IMR-90 (cell line): ENCODE results near the gene DSE. TPM values are rescaled to one million over a fixed set of nuclear protein-coding genes. Genes with fewer than 3 reads are reported as not detected.

Experiments
- ATAC-seq: fragments of 200-7000 bp; cut with Tn5 transposase; 2 replicates; pipeline ENCODE4 v1.9.1; 2020; ENCODE audit warnings: low read depth, mild to moderate bottlenecking, moderate library complexity
- BruUV-seq: library from RNA; stranded (reverse); fragments of 400-500 nt; replicated peaks from 2 replicates; lab custom pipeline; 2021; lab: Mats Ljungman, UMichigan
- CTCF ChIA-PET: fragments of 300-600 bp; formaldehyde crosslinking; extraction: SDS; loops from one replicate; lab custom pipeline; 2021; ENCODE audit warnings: antibody characterized with exemption; lab: Yijun Ruan, JAX
- POLR2A ChIA-PET: fragments of 300-600 bp; sonication (Branson Sonifier 250); formaldehyde crosslinking; loops from one replicate; lab custom pipeline; 2022; ENCODE audit warnings: antibody characterized with exemption; ENCODE audit not compliant: unreplicated experiment; lab: Charles Lee
- DNase-seq: peaks from one replicate; pipeline ENCODE4 v3.0.0; 2013
- H2AFZ ChIP-seq: replicated peaks from 2 replicates; pipeline ENCODE3; 2013; ENCODE audit warnings: low read length, mild to moderate bottlenecking; ENCODE audit not compliant: poor library complexity
- H2AK5ac ChIP-seq: 2 replicates; pipeline ENCODE4 v1.6.1; 2013; ENCODE audit warnings: low read depth, low read length, inconsistent platforms
- H2AK9ac ChIP-seq: replicated peaks from 2 replicates; pipeline ENCODE3; 2013; ENCODE audit warnings: mild to moderate bottlenecking, low read depth, low read length, moderate library complexity; ENCODE audit not compliant: poor library complexity
- H2BK120ac ChIP-seq: 2 replicates; pipeline ENCODE4 v1.6.1; 2013; ENCODE audit warnings: low read depth, low read length, inconsistent platforms
- H2BK15ac ChIP-seq: 3 replicates; pipeline ENCODE4 v1.6.1; 2013; ENCODE audit warnings: low read depth, low read length, inconsistent platforms
- H2BK20ac ChIP-seq: 2 replicates; pipeline ENCODE4 v1.6.1; 2013; ENCODE audit warnings: low read depth, mild to moderate bottlenecking, inconsistent platforms, low read length, moderate library complexity
- H2BK5ac ChIP-seq: 2 replicates; pipeline ENCODE4 v1.6.1; 2013; ENCODE audit warnings: mild to moderate bottlenecking, low read depth, low read length, inconsistent platforms; ENCODE audit not compliant: poor library complexity, severe bottlenecking
- H3K14ac ChIP-seq: replicated peaks from 2 replicates; pipeline ENCODE4 v1.6.1; 2013; ENCODE audit warnings: low read depth, low read length, inconsistent platforms
- H3K18ac ChIP-seq: 2 replicates; pipeline ENCODE4 v1.6.1; 2013; ENCODE audit warnings: low read depth, low read length, control low read depth
- H3K23ac ChIP-seq: 2 replicates; pipeline ENCODE4 v1.6.1; 2013; ENCODE audit warnings: low read depth, low read length, inconsistent platforms
- H3K27ac ChIP-seq: 2 replicates; pipeline ENCODE4 v1.5.1; 2013; ENCODE audit warnings: mild to moderate bottlenecking, control low read depth, low read length; ENCODE audit not compliant: insufficient read depth
- H3K27me3 ChIP-seq: 2 replicates; pipeline ENCODE4 v1.6.1; 2013; ENCODE audit warnings: low read length; ENCODE audit not compliant: control insufficient read depth, insufficient read depth
- H3K36me3 ChIP-seq: 2 replicates; pipeline ENCODE4 v1.6.1; 2013; ENCODE audit warnings: low read length, mixed read lengths; ENCODE audit not compliant: control insufficient read depth, insufficient read depth
- H3K4ac ChIP-seq: 2 replicates; pipeline ENCODE4 v1.6.1; 2013; ENCODE audit warnings: low read depth, low read length, inconsistent platforms
- H3K4me1 ChIP-seq: 2 replicates; pipeline ENCODE4 v1.6.1; 2013; ENCODE audit warnings: low read length, mixed read lengths; ENCODE audit not compliant: control insufficient read depth, insufficient read depth
- H3K4me2 ChIP-seq: 2 replicates; pipeline ENCODE4 v1.6.1; 2013; ENCODE audit warnings: low read depth, mild to moderate bottlenecking, control low read depth, low read length, moderate library complexity
- H3K4me3 ChIP-seq: 2 replicates; pipeline ENCODE4 v1.5.1; 2013; ENCODE audit warnings: low read depth, mild to moderate bottlenecking, control low read depth, low read length, moderate library complexity; ENCODE audit not compliant: insufficient read depth
- H3K56ac ChIP-seq: 2 replicates; pipeline ENCODE4 v1.6.1; 2013; ENCODE audit warnings: low read length, inconsistent platforms; ENCODE audit not compliant: insufficient read depth; ENCODE audit errors: extremely low read depth
- H3K79me1 ChIP-seq, 2 experiments: 2 replicates each; pipeline ENCODE4 v1.6.1; 2013; ENCODE audit warnings: low read length in 2 of 2, inconsistent platforms in 1 of 2, low read depth in 1 of 2
- H3K9ac ChIP-seq: 2 replicates; pipeline ENCODE4 v1.6.1; 2013; ENCODE audit warnings: low read depth, low read length, control low read depth
- H3K9me1 ChIP-seq: 2 replicates; pipeline ENCODE4 v1.6.1; 2013; ENCODE audit warnings: low read length, inconsistent platforms; ENCODE audit not compliant: insufficient read depth
- H3K9me3 ChIP-seq: 2 replicates; pipeline ENCODE4 v1.6.1; 2013; ENCODE audit warnings: low read length; ENCODE audit not compliant: control insufficient read depth, insufficient read depth
- H4K20me1 ChIP-seq: 2 replicates; pipeline ENCODE4 v1.6.1; 2013; ENCODE audit warnings: low read length, inconsistent platforms; ENCODE audit not compliant: insufficient read depth
- H4K5ac ChIP-seq: 2 replicates; pipeline ENCODE4 v1.6.1; 2013; ENCODE audit warnings: mild to moderate bottlenecking, low read depth, low read length, control low read depth
- H4K8ac ChIP-seq, 2 experiments: 2 replicates each; pipeline ENCODE4 v1.6.1; 2013; ENCODE audit warnings: low read depth in 2 of 2, low read length in 2 of 2, control low read depth in 1 of 2, inconsistent platforms in 1 of 2
- H4K91ac ChIP-seq: 2 replicates; pipeline ENCODE4 v1.6.1; 2013; ENCODE audit warnings: low read depth, low read length, inconsistent platforms; ENCODE audit not compliant: insufficient read depth
- BHLHE40 ChIP-seq: fragments of 150-350 bp; IDR thresholded peaks from 2 replicates; pipeline ENCODE4 v1.6.1; 2016; ENCODE audit warnings: mild to moderate bottlenecking, low read depth, low read length
- CEBPB ChIP-seq: IDR thresholded peaks from 2 replicates; pipeline ENCODE4 v1.6.1; 2012; ENCODE audit warnings: low read depth, low read length, improper control_type of control experiment
- CHD1 ChIP-seq: IDR thresholded peaks from 2 replicates; pipeline ENCODE4 v1.6.1; 2012; ENCODE audit warnings: low read depth, low read length, improper control_type of control experiment
- FOS ChIP-seq: fragments of 150-350 bp; IDR thresholded peaks from 2 replicates; pipeline ENCODE4 v1.6.1; 2016; ENCODE audit warnings: low read depth, low read length
- MAFK ChIP-seq: IDR thresholded peaks from 2 replicates; pipeline ENCODE4 v1.6.1; 2012; ENCODE audit warnings: low read depth, low read length, improper control_type of control experiment
- MAZ ChIP-seq: IDR thresholded peaks from 2 replicates; pipeline ENCODE4 v1.6.1; 2012; ENCODE audit warnings: low read depth, mild to moderate bottlenecking, low read length, improper control_type of control experiment, moderate library complexity, borderline replicate concordance
- MXI1 ChIP-seq: IDR thresholded peaks from 2 replicates; pipeline ENCODE4 v1.6.1; 2012; ENCODE audit warnings: low read depth, mild to moderate bottlenecking, low read length, moderate library complexity, borderline replicate concordance
- NFE2L2 ChIP-seq: fragments of 150-350 bp; IDR thresholded peaks from 2 replicates; pipeline ENCODE4 v1.6.1; 2016; ENCODE audit warnings: low read depth, mild to moderate bottlenecking, low read length
- POLR2A ChIP-seq: IDR thresholded peaks from 2 replicates; pipeline ENCODE4 v1.6.1; 2012; ENCODE audit warnings: mild to moderate bottlenecking, low read depth, low read length
- RAD21 ChIP-seq: IDR thresholded peaks from 2 replicates; pipeline ENCODE4 v1.6.1; 2012; ENCODE audit warnings: low read length, improper control_type of control experiment
- RCOR1 ChIP-seq: IDR thresholded peaks from 2 replicates; pipeline ENCODE4 v1.6.1; 2012; ENCODE audit warnings: mild to moderate bottlenecking, low read length, improper control_type of control experiment; ENCODE audit not compliant: insufficient replicate concordance
- RFX5 ChIP-seq: IDR thresholded peaks from 2 replicates; pipeline ENCODE4 v1.8.0; 2012; ENCODE audit warnings: low read depth, mild to moderate bottlenecking, low read length, moderate library complexity
- SMC3 ChIP-seq: fragments of 150-350 bp; IDR thresholded peaks from 2 replicates; pipeline ENCODE4 v1.6.1; 2016; ENCODE audit warnings: low read depth, mild to moderate bottlenecking, antibody characterized with exemption, low read length, moderate library complexity
- USF2 ChIP-seq: fragments of 150-350 bp; IDR thresholded peaks from 2 replicates; pipeline ENCODE4 v1.6.1; 2017; ENCODE audit warnings: mild to moderate bottlenecking, antibody characterized with exemption, low read length, low read depth
- WGBS, 2 experiments: methylation state at CpG; one replicate each; pipeline versions ENCODE4 v1.1.5 to v1.1.7; 2013; ENCODE audit warnings: missing lambda C conversion rate in 2 of 2; ENCODE audit not compliant: insufficient read length in 1 of 2; ENCODE audit errors: extremely low coverage in 2 of 2; 5-methylcytosine and 5-hydroxymethylcytosine counted together
- dilution Hi-C: fragments of 300-500 bp; cut with HindIII; formaldehyde crosslinking; loops from one replicate; pipeline ENCODE4 v1.14.3; 2018; ENCODE audit warnings: low sequenced_read_pairs; ENCODE audit not compliant: unreplicated experiment
- in situ Hi-C: fragments of 300-500 bp; cut with MboI; formaldehyde crosslinking; loops from 3 replicates; pipeline ENCODE4 v1.14.3; 2019; ENCODE audit warnings: low sequenced_read_pairs, inconsistent platforms, mixed read lengths
- intact Hi-C: fragments of 100-400 bp; cut with micrococcal nuclease; formaldehyde crosslinking; loops from 2 replicates; pipeline ENCODE4 v1.10.0; 2022
- polyA plus RNA-seq, 3 experiments: library from polyadenylated mRNA; depleted of rRNA; stranded (reverse); fragments of >200 nt; gene quantifications; 2 replicates each; pipeline ENCODE4 v1.2.3, GENCODE V29; 2012; ENCODE audit warnings: low replicate concordance in 1 of 3
- total RNA-seq: library from RNA; depleted of rRNA; stranded (reverse); fragments of >200 nt; gene quantifications from 2 replicates; pipeline ENCODE4 v1.2.3, GENCODE V29; 2012
- TF ChIP-seq, protein P1 (sequence below): fragments of 150-350 bp; IDR thresholded peaks from 2 replicates; pipeline ENCODE4 v1.6.1; 2016; ENCODE audit warnings: low read depth, mild to moderate bottlenecking, low read length, moderate library complexity, borderline replicate concordance
- TF ChIP-seq, protein P2 (sequence below): conservative IDR thresholded peaks from 2 replicates; pipeline ENCODE4 v1.5.1; 2012; ENCODE audit warnings: mild to moderate bottlenecking, low read depth, low read length, improper control_type of control experiment

Gene DSE
- total and polyA plus RNA-seq, 2 of the 4 experiments (the other 2 are of a cell fraction): 48.0 to 154 TPM

DNA sequence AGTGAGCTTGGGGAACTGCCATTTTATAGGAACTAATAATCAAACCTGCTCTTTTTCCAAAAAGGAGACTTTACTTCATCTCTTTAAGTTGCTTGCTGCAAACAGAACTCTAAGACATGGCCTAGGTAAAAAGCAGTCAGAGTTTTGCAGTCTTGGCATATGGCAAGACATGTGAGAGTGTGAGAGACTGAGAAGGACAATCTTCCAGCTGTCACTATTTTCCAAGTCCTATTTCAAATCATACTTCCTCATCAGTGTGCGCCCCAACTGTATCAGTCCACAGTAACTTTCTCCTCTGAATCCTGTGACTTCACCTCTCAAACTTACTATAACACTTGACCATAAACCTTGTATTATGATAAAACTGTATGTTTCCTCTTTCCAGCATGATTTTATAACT, 100.8 kb downstream of the DSE start:
- H2BK5ac ChIP-seq: no peak overlapping the region
- no peak overlapping the region for H3K4me2 ChIP-seq
- no peak overlapping the region for H3K14ac ChIP-seq
- dilution Hi-C loops: no loop called here
- H3K9me3 ChIP-seq: no peaks in the 10 kb centered on the region
- intact Hi-C loops: no loop called here
- H3K4me3 ChIP-seq: no peak overlapping the region
- DNase-seq (no peak), ATAC-seq (no peak)
- in situ Hi-C loops: no loop called here
- CTCF ChIA-PET: no interaction called here
- no peak overlapping the region for H2BK15ac ChIP-seq
- no peaks in the 10 kb centered on the region for H3K27me3 ChIP-seq
- no peak overlapping the region for H2AFZ ChIP-seq
- no CpG with 5 or more reads among the region's 1 CpG for WGBS, 2 experiments
- H3K56ac ChIP-seq: no peak overlapping the region
- BruUV-seq: no TSS peak
- no peak overlapping the region for H4K91ac ChIP-seq
- no peak overlapping the region for H2AK5ac ChIP-seq
- H3K23ac ChIP-seq: no peak overlapping the region
- H3K4me1 ChIP-seq: no peaks in the 10 kb centered on the region
- H2BK20ac ChIP-seq: no peak overlapping the region
- H4K8ac ChIP-seq: no peak overlapping the region
- no peaks in the 10 kb centered on the region for H3K79me1 ChIP-seq
- H3K9ac ChIP-seq: no peak overlapping the region
- TF ChIP-seq MAZ (no peak), CHD1 (no peak), CEBPB (no peak), POLR2A (no peak), SMC3 (no peak), RAD21 (no peak), MXI1 (no peak), MAFK (no peak), RFX5 (no peak), RCOR1 (no peak), BHLHE40 (no peak), USF2 (no peak), FOS (no peak), NFE2L2 (no peak)
- TF ChIP-seq, protein P1, sequence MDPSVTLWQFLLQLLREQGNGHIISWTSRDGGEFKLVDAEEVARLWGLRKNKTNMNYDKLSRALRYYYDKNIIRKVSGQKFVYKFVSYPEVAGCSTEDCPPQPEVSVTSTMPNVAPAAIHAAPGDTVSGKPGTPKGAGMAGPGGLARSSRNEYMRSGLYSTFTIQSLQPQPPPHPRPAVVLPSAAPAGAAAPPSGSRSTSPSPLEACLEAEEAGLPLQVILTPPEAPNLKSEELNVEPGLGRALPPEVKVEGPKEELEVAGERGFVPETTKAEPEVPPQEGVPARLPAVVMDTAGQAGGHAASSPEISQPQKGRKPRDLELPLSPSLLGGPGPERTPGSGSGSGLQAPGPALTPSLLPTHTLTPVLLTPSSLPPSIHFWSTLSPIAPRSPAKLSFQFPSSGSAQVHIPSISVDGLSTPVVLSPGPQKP: no peak
- TF ChIP-seq, protein P2, sequence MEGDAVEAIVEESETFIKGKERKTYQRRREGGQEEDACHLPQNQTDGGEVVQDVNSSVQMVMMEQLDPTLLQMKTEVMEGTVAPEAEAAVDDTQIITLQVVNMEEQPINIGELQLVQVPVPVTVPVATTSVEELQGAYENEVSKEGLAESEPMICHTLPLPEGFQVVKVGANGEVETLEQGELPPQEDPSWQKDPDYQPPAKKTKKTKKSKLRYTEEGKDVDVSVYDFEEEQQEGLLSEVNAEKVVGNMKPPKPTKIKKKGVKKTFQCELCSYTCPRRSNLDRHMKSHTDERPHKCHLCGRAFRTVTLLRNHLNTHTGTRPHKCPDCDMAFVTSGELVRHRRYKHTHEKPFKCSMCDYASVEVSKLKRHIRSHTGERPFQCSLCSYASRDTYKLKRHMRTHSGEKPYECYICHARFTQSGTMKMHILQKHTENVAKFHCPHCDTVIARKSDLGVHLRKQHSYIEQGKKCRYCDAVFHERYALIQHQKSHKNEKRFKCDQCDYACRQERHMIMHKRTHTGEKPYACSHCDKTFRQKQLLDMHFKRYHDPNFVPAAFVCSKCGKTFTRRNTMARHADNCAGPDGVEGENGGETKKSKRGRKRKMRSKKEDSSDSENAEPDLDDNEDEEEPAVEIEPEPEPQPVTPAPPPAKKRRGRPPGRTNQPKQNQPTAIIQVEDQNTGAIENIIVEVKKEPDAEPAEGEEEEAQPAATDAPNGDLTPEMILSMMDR: no peak
- H4K20me1 ChIP-seq: no peaks in the 10 kb centered on the region
- H2AK9ac ChIP-seq: no peak overlapping the region
- no peaks in the 10 kb centered on the region for H3K9me1 ChIP-seq
- no peak overlapping the region for H3K4ac ChIP-seq
- H3K27ac ChIP-seq: no peak overlapping the region
- POLR2A ChIA-PET: no interaction called here
- no peak overlapping the region for H2BK120ac ChIP-seq
- H3K36me3 ChIP-seq: no peaks in the 10 kb centered on the region
- H3K18ac ChIP-seq: no peak overlapping the region
- no peak overlapping the region for H4K5ac ChIP-seq
